BJ (cell line): ENCODE measurements around the gene CSF1R. TPM values are rescaled to one million over a fixed set of nuclear protein-coding genes. Genes with fewer than 3 reads are reported as not detected.

Experiments
- CTCF ChIA-PET: fragments of 350-600 bp; formaldehyde crosslinking; extraction: SDS; loops from one replicate; lab custom pipeline; 2021; ENCODE audit warnings: antibody characterized with exemption, inconsistent platforms; lab: Yijun Ruan, JAX
- POLR2A ChIA-PET: fragments of 300-600 bp; sonication (Branson Sonifier 250); formaldehyde crosslinking; extraction: SDS; loops from one replicate; lab custom pipeline; 2021; ENCODE audit warnings: antibody characterized with exemption; lab: Charles Lee
- DNase-seq: peaks from one replicate; pipeline ENCODE4 v3.0.0-alpha.2; 2011; ENCODE audit warnings: low read depth
- H3K27me3 ChIP-seq: 2 replicates; pipeline ENCODE4 v1.6.0; 2011; ENCODE audit warnings: low read length; ENCODE audit not compliant: control insufficient read depth, insufficient read depth
- H3K36me3 ChIP-seq: 2 replicates; pipeline ENCODE4 v1.5.1; 2011; ENCODE audit warnings: low read length; ENCODE audit not compliant: control insufficient read depth, insufficient read depth
- H3K4me3 ChIP-seq: 2 replicates; pipeline ENCODE4 v1.5.1; 2011; ENCODE audit warnings: low read depth, mild to moderate bottlenecking, control low read depth, low read length
- polyA plus RNA-seq: library from polyadenylated mRNA; depleted of rRNA; stranded (reverse); fragments of >200 nt; gene quantifications from 2 replicates; pipeline ENCODE4 v1.2.3, GENCODE V29; 2011
- TF ChIP-seq, protein P1 (sequence below): IDR thresholded peaks from 2 replicates; pipeline ENCODE4 v1.5.1; 2011; ENCODE audit warnings: low read depth, mild to moderate bottlenecking, control low read depth, inconsistent platforms, low read length, moderate library complexity; ENCODE audit not compliant: insufficient read depth

CSF1R gene
- polyA plus RNA-seq, 1 experiment = 0.29 TPM

DNA sequence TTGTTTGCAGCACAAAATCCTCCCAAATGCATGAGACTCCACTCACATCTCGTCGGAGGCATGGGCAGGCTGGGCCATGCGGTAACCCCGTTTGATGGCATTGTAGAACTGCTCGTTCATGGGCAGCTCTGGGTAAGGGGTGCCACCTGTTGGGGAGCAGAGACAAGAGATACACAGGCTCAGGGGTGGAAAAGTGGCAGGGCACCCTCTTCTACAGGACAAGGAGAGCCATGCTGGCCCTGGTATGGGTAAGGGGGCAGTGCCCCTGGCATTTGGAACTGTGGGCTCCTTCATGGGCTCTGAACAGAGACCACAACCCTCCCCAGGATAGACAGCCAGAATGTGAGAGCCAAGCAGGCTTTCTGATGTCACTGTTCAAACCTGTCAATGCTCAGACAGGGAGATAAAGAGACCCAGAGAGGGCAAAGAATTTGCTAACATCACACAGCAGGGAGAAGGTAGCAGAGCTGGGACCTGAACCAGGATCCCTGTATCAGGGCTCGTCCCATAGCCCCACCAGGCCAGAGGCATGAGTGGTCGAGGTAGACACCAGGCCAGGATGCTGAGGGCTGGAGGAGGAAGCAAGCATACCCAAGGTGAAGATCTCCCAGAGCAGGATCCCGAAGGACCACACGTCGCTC, 33.2 kb upstream of the CSF1R start:
- TF ChIP-seq, protein P1, sequence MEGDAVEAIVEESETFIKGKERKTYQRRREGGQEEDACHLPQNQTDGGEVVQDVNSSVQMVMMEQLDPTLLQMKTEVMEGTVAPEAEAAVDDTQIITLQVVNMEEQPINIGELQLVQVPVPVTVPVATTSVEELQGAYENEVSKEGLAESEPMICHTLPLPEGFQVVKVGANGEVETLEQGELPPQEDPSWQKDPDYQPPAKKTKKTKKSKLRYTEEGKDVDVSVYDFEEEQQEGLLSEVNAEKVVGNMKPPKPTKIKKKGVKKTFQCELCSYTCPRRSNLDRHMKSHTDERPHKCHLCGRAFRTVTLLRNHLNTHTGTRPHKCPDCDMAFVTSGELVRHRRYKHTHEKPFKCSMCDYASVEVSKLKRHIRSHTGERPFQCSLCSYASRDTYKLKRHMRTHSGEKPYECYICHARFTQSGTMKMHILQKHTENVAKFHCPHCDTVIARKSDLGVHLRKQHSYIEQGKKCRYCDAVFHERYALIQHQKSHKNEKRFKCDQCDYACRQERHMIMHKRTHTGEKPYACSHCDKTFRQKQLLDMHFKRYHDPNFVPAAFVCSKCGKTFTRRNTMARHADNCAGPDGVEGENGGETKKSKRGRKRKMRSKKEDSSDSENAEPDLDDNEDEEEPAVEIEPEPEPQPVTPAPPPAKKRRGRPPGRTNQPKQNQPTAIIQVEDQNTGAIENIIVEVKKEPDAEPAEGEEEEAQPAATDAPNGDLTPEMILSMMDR = no peak
- CTCF ChIA-PET = interaction anchor here (1.2 to 2.2 kb wide), 2 partner anchors 9 to 11 kb away, joined by 3 to 8 read pairs; no protein-coding TSS in a partner anchor
- Histone ChIP-seq H3K4me3 (no peak overlapping the region), H3K27me3 (no peaks in the 10 kb centered on the region), H3K36me3 (peaks cover 85% of the 10 kb centered on the region)
- POLR2A ChIA-PET = no interaction called here
- no peak for DNase-seq

DNA sequence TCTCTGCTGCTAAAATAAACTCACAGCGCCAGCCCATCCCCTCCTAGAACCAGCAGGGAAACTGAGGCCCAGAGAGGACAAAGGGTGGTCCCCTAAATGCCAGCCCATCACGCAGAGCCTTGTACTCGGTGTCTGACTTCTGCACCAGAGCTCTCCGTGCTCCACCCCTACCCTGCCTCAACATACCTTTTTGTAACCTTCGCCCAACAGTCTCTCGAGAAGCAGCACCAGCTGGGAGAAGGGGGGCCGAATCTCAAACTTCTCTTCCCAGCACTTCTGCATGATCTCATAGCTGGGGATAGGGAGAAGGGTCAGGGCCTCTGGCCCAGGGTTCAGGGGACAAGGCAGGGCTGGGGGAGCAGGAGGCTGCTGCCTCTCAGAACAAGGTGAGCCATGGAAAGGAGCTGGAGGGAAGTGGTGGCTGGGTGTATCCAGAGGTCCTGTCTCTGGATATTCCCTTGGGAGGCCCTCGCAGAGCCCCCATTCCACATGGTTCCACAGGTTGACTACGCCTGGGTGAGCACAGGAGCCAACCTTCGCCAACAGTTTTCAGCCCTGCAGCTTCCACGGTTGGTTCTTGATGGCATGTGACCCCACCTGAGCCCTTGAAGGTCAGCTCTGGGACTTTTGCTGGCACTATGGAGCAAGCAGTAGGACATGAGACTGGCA, 32.3 kb upstream of the CSF1R start:
- no peaks in the 10 kb centered on the region for H3K27me3 ChIP-seq
- ChIA-PET CTCF (interaction anchor here (0.8 to 2.2 kb wide), 3 partner anchors 8 to 70 kb away, joined by 3 to 8 read pairs (median 3); no protein-coding TSS in a partner anchor), POLR2A (no interaction called here)
- H3K36me3 ChIP-seq = peaks cover 85% of the 10 kb centered on the region
- H3K4me3 ChIP-seq = no peak overlapping the region
- TF ChIP-seq, protein P1 = no peak
- no peak for DNase-seq

DNA sequence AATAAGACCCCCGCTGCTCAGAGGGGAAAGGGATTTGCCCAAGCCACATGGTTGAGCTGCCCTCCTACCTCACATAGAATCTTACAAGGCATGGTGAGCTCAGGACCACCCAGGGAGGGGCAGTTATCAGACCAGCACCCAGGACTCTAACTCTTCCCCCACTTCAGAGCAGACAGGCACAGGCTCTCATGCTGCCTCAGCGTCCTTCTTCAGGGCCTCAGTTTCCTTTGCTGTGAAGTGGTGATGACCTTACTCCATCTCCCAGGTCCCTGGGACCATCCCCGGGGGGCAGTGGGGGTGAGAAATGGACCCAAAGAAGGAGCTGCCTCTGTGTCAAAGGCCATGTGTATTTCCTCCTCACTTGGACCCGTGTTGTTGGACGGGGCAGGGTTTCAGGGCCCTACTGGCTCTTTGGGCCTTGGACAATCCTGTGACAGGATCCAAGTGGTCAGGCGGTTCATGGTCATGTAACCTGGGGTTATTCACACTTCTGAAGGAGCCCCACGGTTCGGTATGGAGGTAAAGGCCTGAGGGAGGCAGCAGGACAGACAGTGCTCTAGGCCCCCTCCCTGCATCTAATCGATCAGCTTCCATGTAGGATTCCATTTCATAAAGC, 31.7 kb upstream of the CSF1R start:
- CTCF ChIA-PET = interaction anchor here (0.8 to 2.2 kb wide), 3 partner anchors 8 to 70 kb away, joined by 3 to 8 read pairs (median 3); no protein-coding TSS in a partner anchor
- TF ChIP-seq, protein P1 = no peak
- no peak overlapping the region for H3K4me3 ChIP-seq
- POLR2A ChIA-PET = no interaction called here
- H3K27me3 ChIP-seq = no peaks in the 10 kb centered on the region
- no peak for DNase-seq
- peaks cover 81% of the 10 kb centered on the region for H3K36me3 ChIP-seq

DNA sequence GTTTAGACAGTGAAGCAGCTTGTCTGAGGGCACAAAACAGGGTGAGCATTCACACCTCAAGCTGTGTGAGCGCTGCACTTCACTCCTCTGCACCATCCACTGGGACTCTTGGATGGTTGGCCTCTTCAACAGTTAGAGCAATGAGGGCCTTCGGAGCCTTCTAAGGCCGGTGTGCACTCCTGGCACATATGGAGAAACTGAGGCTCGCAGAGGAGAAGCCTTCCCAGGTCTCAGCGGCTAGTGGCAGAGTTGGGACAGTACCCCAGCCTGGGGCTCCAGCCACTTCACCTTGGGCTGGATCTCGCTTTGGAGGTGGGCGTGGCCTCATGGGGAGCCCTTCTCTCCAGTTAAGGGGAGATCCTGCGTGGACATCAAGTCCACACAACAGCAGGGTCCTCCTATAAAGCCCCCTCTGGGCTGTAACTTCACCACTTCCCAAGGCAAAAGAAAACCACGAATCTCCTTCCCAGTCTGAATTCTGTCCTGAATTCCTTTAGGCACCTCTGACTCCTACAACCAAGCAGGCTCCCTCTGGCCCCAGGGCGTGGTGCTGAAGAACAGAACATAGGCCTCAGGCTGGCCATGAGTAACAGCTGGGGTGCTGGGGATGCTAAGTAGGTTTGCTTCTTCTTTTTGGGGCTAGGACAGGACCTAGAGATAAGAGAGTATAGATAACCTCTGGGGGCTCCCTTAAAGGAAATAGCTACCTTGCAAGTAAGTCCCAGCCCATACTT, 30.5 kb upstream of the CSF1R start:
- ChIA-PET CTCF (no interaction called here), POLR2A (no interaction called here)
- H3K4me3 ChIP-seq = no peak overlapping the region

More for the DNA sequence above, 30.5 kb upstream of the CSF1R start:
- TF ChIP-seq, protein P1 = no peak
- no peak for DNase-seq
- Histone ChIP-seq H3K27me3 (no peaks in the 10 kb centered on the region), H3K36me3 (peaks cover 69% of the 10 kb centered on the region)
